Sigmoid colon (tissue), 4 donors: Measurements from ENCODE around the gene PRICKLE3.
A peak's percentile ranks its signal among the peaks of the same experiment; 100 is the strongest.

ENCODE experiments used
- EP300 ChIP-seq, 4 donors: sonication (generic); formaldehyde crosslinking; IDR thresholded peaks; one replicate each; pipeline ENCODE4 v1.6.1; 2017; ENCODE audit warnings: antibody characterized with exemption in 4 of 4
- POLR2AphosphoS5 ChIP-seq, 4 donors: sonication (generic); formaldehyde crosslinking; IDR thresholded peaks; one replicate each; pipeline ENCODE4 v1.6.1; 2017; ENCODE audit warnings: antibody characterized with exemption in 4 of 4
- TF ChIP-seq, protein P1 (sequence below), 4 experiments: fragments of 450-650 bp in 3 of 4; fragments of 200-600 bp in 1 of 4; IDR thresholded peaks; one replicate each; pipeline ENCODE4 v1.5.1; 2016 to 2019; ENCODE audit warnings: antibody characterized with exemption in 4 of 4, mild to moderate bottlenecking in 3 of 4, moderate library complexity in 2 of 4

DNA sequence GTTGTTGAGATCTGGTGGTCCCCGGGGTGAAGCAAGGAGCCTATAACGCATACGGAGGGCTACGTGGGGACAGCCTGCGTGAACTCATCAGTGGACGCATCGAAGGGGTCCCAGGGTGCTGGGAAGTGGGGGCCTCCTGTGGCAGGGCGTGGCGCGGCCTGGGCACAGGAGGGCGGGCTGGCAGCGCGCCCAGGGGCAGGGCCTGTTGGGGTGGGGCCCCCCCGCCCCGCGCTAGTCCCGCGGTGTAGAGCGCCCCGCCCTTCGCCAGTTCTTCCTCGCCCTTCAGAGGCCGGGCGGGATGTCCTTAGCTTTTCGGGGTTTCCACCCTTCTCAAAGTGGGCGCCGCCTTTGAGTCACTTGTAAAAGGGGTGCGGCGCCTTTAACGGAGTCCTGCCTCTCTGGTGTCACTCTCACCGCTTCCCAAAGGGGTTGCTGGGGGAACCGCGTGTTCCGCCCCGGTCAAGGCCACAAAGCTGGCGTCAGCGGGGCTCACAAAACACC is 13.8 kb downstream of the PRICKLE3 start:
- TF ChIP-seq, protein P1, sequence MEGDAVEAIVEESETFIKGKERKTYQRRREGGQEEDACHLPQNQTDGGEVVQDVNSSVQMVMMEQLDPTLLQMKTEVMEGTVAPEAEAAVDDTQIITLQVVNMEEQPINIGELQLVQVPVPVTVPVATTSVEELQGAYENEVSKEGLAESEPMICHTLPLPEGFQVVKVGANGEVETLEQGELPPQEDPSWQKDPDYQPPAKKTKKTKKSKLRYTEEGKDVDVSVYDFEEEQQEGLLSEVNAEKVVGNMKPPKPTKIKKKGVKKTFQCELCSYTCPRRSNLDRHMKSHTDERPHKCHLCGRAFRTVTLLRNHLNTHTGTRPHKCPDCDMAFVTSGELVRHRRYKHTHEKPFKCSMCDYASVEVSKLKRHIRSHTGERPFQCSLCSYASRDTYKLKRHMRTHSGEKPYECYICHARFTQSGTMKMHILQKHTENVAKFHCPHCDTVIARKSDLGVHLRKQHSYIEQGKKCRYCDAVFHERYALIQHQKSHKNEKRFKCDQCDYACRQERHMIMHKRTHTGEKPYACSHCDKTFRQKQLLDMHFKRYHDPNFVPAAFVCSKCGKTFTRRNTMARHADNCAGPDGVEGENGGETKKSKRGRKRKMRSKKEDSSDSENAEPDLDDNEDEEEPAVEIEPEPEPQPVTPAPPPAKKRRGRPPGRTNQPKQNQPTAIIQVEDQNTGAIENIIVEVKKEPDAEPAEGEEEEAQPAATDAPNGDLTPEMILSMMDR (IDR thresholded peaks at IDR 0.05) = no peak
- TF ChIP-seq EP300 (IDR thresholded peaks at IDR 0.05) (no peak), POLR2AphosphoS5 (IDR thresholded peaks at IDR 0.05) (peak in 3 of 4 donors; percentile 52 to 56 (median 52))
